Measurements from ENCODE around the gene DEDD.

The DEDD gene, protein sequence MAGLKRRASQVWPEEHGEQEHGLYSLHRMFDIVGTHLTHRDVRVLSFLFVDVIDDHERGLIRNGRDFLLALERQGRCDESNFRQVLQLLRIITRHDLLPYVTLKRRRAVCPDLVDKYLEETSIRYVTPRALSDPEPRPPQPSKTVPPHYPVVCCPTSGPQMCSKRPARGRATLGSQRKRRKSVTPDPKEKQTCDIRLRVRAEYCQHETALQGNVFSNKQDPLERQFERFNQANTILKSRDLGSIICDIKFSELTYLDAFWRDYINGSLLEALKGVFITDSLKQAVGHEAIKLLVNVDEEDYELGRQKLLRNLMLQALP

GRCh38 chr1:161132410-161133219, at the start of gene DEDD:
Gene DEDD (minus strand): TSS chr1:161132667. CDS start chr1:161124462, 8,205 bp downstream.
- peak; percentile 82 to 86 for DNase-seq (ENCODE audit: low read depth in 2 of 2)

DNA sequence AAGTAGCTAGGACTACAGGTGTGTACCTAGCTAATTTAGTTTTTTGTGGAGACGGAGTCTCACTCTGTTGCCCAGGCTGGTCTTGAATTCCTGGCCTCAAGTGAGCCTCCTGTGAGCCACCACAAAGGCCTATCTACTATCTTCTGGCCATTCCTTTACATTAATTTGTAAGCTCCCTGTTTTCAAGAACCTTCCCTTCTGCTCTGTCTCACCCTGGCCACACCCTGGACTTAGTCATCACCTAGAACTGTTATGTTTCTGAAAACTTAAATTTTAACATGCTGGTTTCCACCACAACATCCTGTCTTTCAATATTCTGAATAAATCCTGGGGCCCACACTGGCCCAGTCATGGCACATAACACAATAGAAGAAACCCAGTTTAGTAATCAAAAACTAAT, 49.7 kb upstream of the DEDD start:
- DNase-seq (ENCODE audit: low read depth in 2 of 2), result peak in 1 of 2 donors; percentile 48

GRCh38 chr1:161180639-161181038, 48.2 kb upstream of the DEDD start:
- DNase-seq (ENCODE audit: low read depth in 2 of 2), result no peak

DNA sequence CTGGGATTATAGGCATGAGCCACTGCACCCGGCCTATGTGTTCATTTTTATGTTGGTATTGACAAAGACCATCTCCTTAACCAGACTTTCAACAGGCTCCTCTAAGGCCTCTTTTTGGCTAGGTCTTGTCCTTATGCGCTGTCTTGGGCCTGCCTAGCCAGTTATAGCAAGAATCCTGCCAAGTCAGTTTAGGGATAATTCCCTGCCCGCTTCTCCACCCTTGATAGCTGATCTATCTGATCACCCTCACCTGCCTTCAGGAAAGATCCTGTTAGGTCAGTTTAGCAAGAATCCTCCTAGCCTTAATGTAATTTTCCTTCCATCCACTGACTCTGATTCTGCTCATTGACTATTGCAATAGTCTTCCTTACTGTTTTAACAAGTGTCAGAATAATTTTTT, 47.2 kb upstream of the DEDD start:
- no peak for DNase-seq (ENCODE audit: low read depth in 2 of 2)

DNA sequence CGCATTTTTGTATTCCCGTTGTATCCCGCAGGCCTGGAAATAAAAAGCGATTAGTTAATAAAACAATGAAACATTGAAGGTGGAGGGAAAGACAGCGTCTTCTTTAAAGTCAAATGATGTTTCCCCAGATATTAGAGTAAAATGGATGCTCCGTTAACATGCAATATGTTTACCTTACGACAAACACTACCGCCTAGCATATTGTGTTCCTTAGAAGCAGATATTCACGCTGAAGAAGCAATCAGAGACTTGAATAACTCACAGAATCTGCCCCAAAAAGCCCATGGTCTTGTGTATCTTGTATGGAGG, 45.4 kb upstream of the DEDD start:
- no peak for DNase-seq (ENCODE audit: low read depth in 2 of 2)

- peak; percentile 90 to 91 for DNase-seq (ENCODE audit: low read depth in 2 of 2)
Measured at GRCh38 chr1:161177112-161177935, 44.9 kb upstream of the DEDD start, which contains the start of gene B4GALT3. Gene B4GALT3 (minus strand): TSS chr1:161177507. CDS start chr1:161176060, 1,447 bp downstream.

GRCh38 chr1:161176468-161177111, 44.1 kb upstream of the DEDD start:
- no peak for DNase-seq (ENCODE audit: low read depth in 2 of 2)

GRCh38 chr1:161175771-161176453, 43.4 kb upstream of the DEDD start:
- no peak for DNase-seq (ENCODE audit: low read depth in 2 of 2)

DNA sequence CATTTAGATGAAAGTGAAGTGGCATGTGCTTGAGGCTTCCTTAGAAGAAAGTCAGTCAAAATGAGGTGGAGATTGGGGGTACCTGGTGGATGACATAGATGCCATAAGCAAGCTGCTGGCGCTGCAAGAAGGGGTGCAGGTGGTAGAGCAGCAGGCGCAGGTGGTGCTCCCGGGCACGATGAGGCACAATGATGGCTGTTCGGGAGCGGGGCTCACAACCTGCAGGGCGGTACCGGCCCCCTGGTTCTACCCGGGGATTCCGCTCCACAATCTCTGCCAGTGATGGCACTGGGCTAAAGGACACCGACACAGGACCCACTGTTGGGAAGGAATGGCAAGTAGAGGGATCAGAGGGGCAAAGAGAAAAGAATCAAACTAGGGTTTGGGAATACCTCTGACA, 42.4 kb upstream of the DEDD start:
- DNase-seq (ENCODE audit: low read depth in 2 of 2), result no peak

GRCh38 chr1:161173711-161174110, 41.2 kb upstream of the DEDD start:
- DNase-seq (ENCODE audit: low read depth in 2 of 2), result no peak

- no peak for DNase-seq (ENCODE audit: low read depth in 2 of 2)
Measured at GRCh38 chr1:161172776-161173376, 40.4 kb upstream of the DEDD start.

DNA sequence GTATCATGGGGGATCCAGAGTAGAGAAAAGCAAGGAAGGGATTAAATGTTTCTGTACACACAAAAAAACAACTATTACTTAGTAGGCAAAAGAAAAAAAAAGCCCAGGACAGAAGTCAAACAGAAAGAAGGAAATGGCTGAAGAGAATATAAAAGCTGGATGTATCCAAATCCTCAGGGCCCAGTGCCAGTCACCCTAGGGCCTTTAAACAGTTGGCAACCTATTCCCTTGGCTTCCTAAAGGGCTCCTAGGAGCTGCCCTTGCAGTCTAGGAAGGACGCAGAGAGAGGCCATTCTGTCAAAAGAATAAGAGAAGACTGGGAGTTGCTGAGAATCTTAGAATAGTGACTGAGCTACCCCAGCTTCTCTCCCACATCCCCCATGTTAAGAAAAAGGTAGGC, 39.9 kb upstream of the DEDD start:
- no peak for DNase-seq (ENCODE audit: low read depth in 2 of 2)

GRCh38 chr1:161171696-161172095, 39.2 kb upstream of the DEDD start:
- no peak for DNase-seq (ENCODE audit: low read depth in 2 of 2)

GRCh38 chr1:161171191-161171590, 38.7 kb upstream of the DEDD start:
- DNase-seq (ENCODE audit: low read depth in 2 of 2), result no peak

GRCh38 chr1:161168906-161169305, 36.4 kb upstream of the DEDD start:
- no peak for DNase-seq (ENCODE audit: low read depth in 2 of 2)

DNA sequence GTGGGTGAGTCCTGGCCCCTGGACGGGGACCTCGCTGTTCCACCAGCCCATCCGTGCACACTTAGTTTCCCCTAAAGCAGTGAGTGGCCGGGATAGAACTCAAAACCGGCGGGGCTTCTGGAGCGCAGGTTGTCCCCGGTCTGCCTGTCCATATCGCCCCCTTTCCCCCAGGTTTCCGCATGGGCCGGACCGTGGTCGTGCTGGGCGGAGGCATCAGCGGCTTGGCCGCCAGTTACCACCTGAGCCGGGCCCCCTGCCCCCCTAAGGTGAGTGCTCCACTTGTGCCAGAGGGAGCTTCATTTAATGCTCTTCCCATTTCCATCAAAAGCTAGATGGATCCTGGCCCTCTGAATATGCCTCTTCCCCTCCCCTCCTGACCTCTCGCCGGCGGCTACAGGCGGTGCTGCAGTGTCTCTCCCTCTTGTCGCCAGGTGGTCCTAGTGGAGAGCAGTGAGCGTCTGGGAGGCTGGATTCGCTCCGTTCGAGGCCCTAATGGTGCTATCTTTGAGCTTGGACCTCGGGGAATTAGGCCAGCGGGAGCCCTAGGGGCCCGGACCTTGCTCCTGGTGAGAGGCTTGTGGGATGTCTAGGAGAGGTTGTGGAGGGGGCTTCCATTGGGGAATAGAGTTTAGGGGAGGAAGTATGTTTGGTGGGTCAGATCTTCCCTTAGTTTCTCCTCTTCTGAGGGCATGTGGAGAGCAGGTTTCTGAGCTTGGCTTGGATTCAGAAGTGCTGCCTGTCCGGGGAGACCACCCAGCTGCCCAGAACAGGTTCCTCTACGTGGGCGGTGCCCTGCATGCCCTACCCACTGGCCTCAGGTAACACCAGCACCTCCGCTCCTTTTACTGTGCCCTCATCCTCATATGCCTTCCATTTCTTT, 34.4 kb upstream of the DEDD start:
- no peak for DNase-seq (ENCODE audit: low read depth in 2 of 2)

DNA sequence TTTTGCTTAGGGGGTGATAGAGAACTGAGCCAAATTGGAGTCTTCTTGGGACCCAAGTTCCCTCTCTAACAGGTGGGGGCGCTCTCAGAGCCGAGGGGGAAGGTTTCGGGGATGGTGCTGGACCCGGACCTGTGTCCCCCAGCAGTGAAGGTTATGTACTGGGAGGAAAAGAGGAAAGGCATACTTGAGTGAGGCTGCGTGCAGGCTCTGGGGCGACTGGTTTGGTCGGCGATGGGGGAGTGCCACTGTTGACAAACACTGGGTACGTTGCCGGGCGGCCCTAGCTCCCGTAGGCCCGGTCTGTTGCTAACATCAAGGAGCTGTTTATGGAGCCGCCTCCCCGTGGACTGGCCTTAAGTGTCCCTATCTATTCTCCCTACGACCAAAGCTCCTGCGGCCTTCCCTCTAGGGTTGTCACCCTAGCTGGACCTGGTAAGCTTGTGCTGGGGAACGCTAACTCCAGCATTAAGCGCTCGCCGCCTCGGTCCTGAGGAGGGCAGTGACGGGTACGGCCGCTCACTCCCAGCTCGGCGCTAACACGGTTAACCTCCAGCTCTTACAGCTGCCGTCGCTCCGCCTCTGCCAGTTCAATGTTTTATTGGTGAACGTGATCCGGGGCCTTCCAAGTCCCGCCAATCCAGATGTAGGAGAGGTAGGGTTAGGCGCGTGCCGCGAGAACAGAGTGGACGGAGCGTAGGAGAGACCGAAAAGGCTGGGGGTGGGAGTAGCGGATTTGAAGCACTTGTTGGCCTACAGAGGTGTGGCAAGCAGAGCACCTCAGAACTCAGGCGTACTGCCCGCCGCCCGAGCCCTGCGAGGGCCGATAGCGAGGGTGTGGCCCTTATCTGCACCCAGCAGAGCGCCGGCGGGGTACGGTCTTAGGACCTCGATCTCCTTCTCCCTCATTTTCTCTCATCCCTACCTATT, 33.5 kb upstream of the DEDD start, which contains the start of gene PPOX:
Gene PPOX, plus strand, starts transcription at position 685 of the 927 bp plus-strand sequence. CDS start 422 bp downstream, outside the sequence.
- DNase-seq (ENCODE audit: low read depth in 2 of 2), result peak; percentile 91

- DNase-seq (ENCODE audit: low read depth in 2 of 2), result no peak
Measured at GRCh38 chr1:161164901-161165610, 32.6 kb upstream of the DEDD start.
